ENCODE measurements around the gene NBPF12.
"Not testable (repeated sequence)": the region's sequence is repeated elsewhere in the genome, so short reads cannot be mapped to it uniquely, and the experiment has no call there.

Gene NBPF12

GRCh38 chr1:146938242-146938902 lies at the start of gene NBPF12:
TSS of gene NBPF12 (plus strand) at chr1:146938324. CDS start at chr1:146960144, 21,820 bp downstream.
- peak; percentile 59 for DNase-seq (ENCODE audit: low read depth)

GRCh38 chr1:146891355-146891754 lies 46.8 kb upstream of the NBPF12 start:
- not testable (repeated sequence) for DNase-seq (ENCODE audit: low read depth)

GRCh38 chr1:146892331-146892730 lies 45.8 kb upstream of the NBPF12 start:
- not testable (repeated sequence) for DNase-seq (ENCODE audit: low read depth)

GRCh38 chr1:146907565-146908261 lies 30.4 kb upstream of the NBPF12 start:
- DNase-seq (ENCODE audit: low read depth): not testable (repeated sequence)

GRCh38 chr1:146912975-146913374 lies 25.1 kb upstream of the NBPF12 start:
- not testable (repeated sequence) for DNase-seq (ENCODE audit: low read depth)

GRCh38 chr1:146920811-146921210 lies 17.3 kb upstream of the NBPF12 start:
- DNase-seq (ENCODE audit: low read depth): not testable (repeated sequence)

- not testable (repeated sequence) for DNase-seq (ENCODE audit: low read depth)
These were observed 15.5 kb upstream of the NBPF12 start for GRCh38 chr1:146922614-146923013.

- DNase-seq (ENCODE audit: low read depth): not testable (repeated sequence)
These were observed 14.0 kb upstream of the NBPF12 start for GRCh38 chr1:146924106-146924505.

GRCh38 chr1:146926413-146926812 lies 11.7 kb upstream of the NBPF12 start:
- not testable (repeated sequence) for DNase-seq (ENCODE audit: low read depth)

- not testable (repeated sequence) for DNase-seq (ENCODE audit: low read depth)
These were observed 7.9 kb upstream of the NBPF12 start for GRCh38 chr1:146930225-146930624.

GRCh38 chr1:146934390-146935223 lies 3.5 kb upstream of the NBPF12 start:
- not testable (repeated sequence) for DNase-seq (ENCODE audit: low read depth)

- not testable (repeated sequence) for DNase-seq (ENCODE audit: low read depth)
These were observed 662 bp upstream of the NBPF12 start for GRCh38 chr1:146937462-146937861.

GRCh38 chr1:146938927-146939786 lies 1.0 kb downstream of the NBPF12 start:
- not testable (repeated sequence) for DNase-seq (ENCODE audit: low read depth)

- not testable (repeated sequence) for DNase-seq (ENCODE audit: low read depth)
These were observed 2.2 kb downstream of the NBPF12 start for GRCh38 chr1:146940293-146940692.

GRCh38 chr1:146943342-146943886 lies 5.3 kb downstream of the NBPF12 start:
- not testable (repeated sequence) for DNase-seq (ENCODE audit: low read depth)

- not testable (repeated sequence) for DNase-seq (ENCODE audit: low read depth)
These were observed 10.0 kb downstream of the NBPF12 start for GRCh38 chr1:146948127-146948526.

- not testable (repeated sequence) for DNase-seq (ENCODE audit: low read depth)
These were observed 26.2 kb downstream of the NBPF12 start for GRCh38 chr1:146964340-146964739.

- DNase-seq (ENCODE audit: low read depth): peak; percentile 0
These were observed 28.2 kb downstream of the NBPF12 start for GRCh38 chr1:146966351-146966750.

- DNase-seq (ENCODE audit: low read depth): not testable (repeated sequence)
These were observed 32.5 kb downstream of the NBPF12 start for GRCh38 chr1:146970656-146971055.

GRCh38 chr1:146972681-146973080 lies 34.6 kb downstream of the NBPF12 start:
- DNase-seq (ENCODE audit: low read depth): not testable (repeated sequence)

- not testable (repeated sequence) for DNase-seq (ENCODE audit: low read depth)
These were observed 47.7 kb downstream of the NBPF12 start for GRCh38 chr1:146985855-146986254.

Measured in stromal cell of bone marrow (primary cell).